Erythroblast (primary cell): ENCODE results near the gene IMP4.

ENCODE experiments used
- GATA1 ChIP-seq: IDR thresholded peaks from 2 replicates; pipeline ENCODE4 v1.6.1; 2011; ENCODE audit warnings: low read depth, mild to moderate bottlenecking, control low read depth, low read length, moderate library complexity
- POLR2A ChIP-seq: IDR thresholded peaks from 2 replicates; pipeline ENCODE4 v1.6.1; 2011; ENCODE audit warnings: mild to moderate bottlenecking, low read length

DNA sequence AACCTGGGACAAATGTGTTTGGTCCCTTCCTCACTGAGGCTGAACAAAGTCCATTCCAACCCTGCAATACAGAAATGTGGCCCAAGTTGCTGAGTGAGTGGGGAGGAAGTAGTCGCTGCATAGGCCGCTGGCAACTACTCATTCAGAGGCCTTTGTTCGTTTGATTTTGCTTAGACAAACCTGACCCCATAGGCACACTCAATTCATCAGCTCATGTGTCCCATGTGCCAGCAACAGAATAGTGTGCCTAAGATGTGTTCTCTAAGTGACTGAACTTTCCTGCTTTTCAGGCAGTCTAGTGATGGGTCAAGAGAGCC lies 36.2 kb downstream of the IMP4 start:
- TF ChIP-seq POLR2A (no peak), GATA1 (no peak)
